Activated CD4-positive, CD25-positive, alpha-beta regulatory T cell (primary cell): ENCODE results near the gene NPC1.

ENCODE experiments used
- DNase-seq, 4 experiments: peaks; one replicate each; lab custom pipeline; 2025; lab: John Stamatoyannopoulos, UW

NPC1 gene

GRCh38 chr18:23548275-23548674, 38.0 kb downstream of the NPC1 start:
- DNase-seq: no peak

- no peak for DNase-seq
Observed at GRCh38 chr18:23547846-23548245, 38.5 kb downstream of the NPC1 start.

- no peak for DNase-seq
Observed at GRCh38 chr18:23547306-23547705, 39.0 kb downstream of the NPC1 start.

- no peak for DNase-seq
Observed at GRCh38 chr18:23545247-23545789, 41.0 kb downstream of the NPC1 start.

GRCh38 chr18:23542461-23542860, 43.8 kb downstream of the NPC1 start:
- DNase-seq: no peak

- no peak for DNase-seq
Observed at GRCh38 chr18:23541349-23542093, 44.8 kb downstream of the NPC1 start.

GRCh38 chr18:23540867-23541266, 45.4 kb downstream of the NPC1 start:
- DNase-seq: no peak

- DNase-seq: no peak
Observed at GRCh38 chr18:23539911-23540525, 46.3 kb downstream of the NPC1 start.

- DNase-seq: no peak
Observed at GRCh38 chr18:23539296-23539695, 47.0 kb downstream of the NPC1 start.

GRCh38 chr18:23538870-23539269, 47.4 kb downstream of the NPC1 start:
- no peak for DNase-seq

- DNase-seq: no peak
Observed at GRCh38 chr18:23538001-23538400, 48.3 kb downstream of the NPC1 start.

GRCh38 chr18:23537274-23537673, 49.0 kb downstream of the NPC1 start:
- no peak for DNase-seq

GRCh38 chr18:23536204-23536603, 50.1 kb downstream of the NPC1 start:
- DNase-seq: no peak

GRCh38 chr18:23534276-23534675, 52.0 kb downstream of the NPC1 start:
- no peak for DNase-seq

- no peak for DNase-seq
Observed at GRCh38 chr18:23532848-23533247, 53.5 kb downstream of the NPC1 start.

GRCh38 chr18:23531912-23532311, 54.4 kb downstream of the NPC1 start:
- no peak for DNase-seq

GRCh38 chr18:23530195-23530594, 56.1 kb downstream of the NPC1 start:
- no peak for DNase-seq

GRCh38 chr18:23529604-23530003, 56.7 kb downstream of the NPC1 start:
- DNase-seq: no peak

- no peak for DNase-seq
Observed at GRCh38 chr18:23528580-23529472, 57.5 kb downstream of the NPC1 start.

- DNase-seq: no peak
Observed at GRCh38 chr18:23526501-23527063, 59.7 kb downstream of the NPC1 start.

- no peak for DNase-seq
Observed at GRCh38 chr18:23524213-23524707, 62.0 kb downstream of the NPC1 start.
